Activated naive CD8-positive, alpha-beta T cell treated with anti-CD3 and anti-CD28 coated beads, Interleukin-2, amount 50 U/mL, for 24 hours (primary cell): ENCODE measurements around the gene FAM222B.
A peak's percentile ranks its signal among the peaks of the same experiment; 100 is the strongest.
"Not testable (repeated sequence)": the region's sequence is repeated elsewhere in the genome, so short reads cannot be mapped to it uniquely, and the experiment has no call there.

Source experiments
- ATAC-seq: fragments of 150-1000 bp; cut with Tn5 transposase; one replicate; pipeline ENCODE4 v1.10.0; 2021
- DNase-seq: peaks from one replicate; pipeline ENCODE4 v3.0.0; 2021
- H3K27ac Mint-ChIP-seq: one replicate; pipeline ENCODE4 v1.8.0; 2021; ENCODE audit warnings: mild to moderate bottlenecking, mixed read lengths
- H3K27me3 Mint-ChIP-seq: one replicate; pipeline ENCODE4 v1.8.0; 2021; ENCODE audit warnings: mixed read lengths
- H3K36me3 Mint-ChIP-seq: one replicate; pipeline ENCODE4 v1.8.0; 2021; ENCODE audit warnings: low read depth, mixed read lengths
- H3K4me1 Mint-ChIP-seq: one replicate; pipeline ENCODE4 v1.8.0; 2021; ENCODE audit warnings: mixed read lengths
- H3K4me3 Mint-ChIP-seq: one replicate; pipeline ENCODE4 v1.8.0; 2021; ENCODE audit warnings: mild to moderate bottlenecking, moderate library complexity, mixed read lengths
- H3K9me3 Mint-ChIP-seq: one replicate; pipeline ENCODE4 v1.8.0; 2021; ENCODE audit warnings: mixed read lengths

Gene FAM222B

DNA sequence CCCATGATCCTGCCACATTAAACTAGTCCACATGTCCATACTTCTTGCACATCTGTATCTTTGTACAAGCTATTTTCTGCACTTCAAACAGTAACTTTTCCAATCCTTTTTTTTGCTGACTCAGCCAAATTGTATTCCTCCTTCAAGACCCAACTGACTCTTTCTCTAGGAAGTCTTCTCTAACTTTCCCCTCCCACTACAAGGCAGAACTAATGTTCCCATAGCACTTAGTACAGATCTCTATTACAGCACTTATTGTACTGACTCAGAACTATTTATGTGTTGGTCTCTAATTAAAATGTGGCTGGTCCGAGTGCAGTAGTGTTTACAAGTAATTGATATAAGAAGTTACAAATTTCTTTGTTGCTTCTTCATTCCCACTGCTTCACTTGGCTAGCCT, 8.2 kb downstream of the FAM222B start:
- H3K9me3 Mint-ChIP-seq = no peaks in the 10 kb centered on the region
- H3K4me3 Mint-ChIP-seq = no peak overlapping the region
- H3K36me3 Mint-ChIP-seq = peaks cover 21% of the 10 kb centered on the region
- H3K4me1 Mint-ChIP-seq = peaks cover 12% of the 10 kb centered on the region
- H3K27ac Mint-ChIP-seq = no peak overlapping the region
- ATAC-seq (no peak), DNase-seq (no peak)
- no peaks in the 10 kb centered on the region for H3K27me3 Mint-ChIP-seq

DNA sequence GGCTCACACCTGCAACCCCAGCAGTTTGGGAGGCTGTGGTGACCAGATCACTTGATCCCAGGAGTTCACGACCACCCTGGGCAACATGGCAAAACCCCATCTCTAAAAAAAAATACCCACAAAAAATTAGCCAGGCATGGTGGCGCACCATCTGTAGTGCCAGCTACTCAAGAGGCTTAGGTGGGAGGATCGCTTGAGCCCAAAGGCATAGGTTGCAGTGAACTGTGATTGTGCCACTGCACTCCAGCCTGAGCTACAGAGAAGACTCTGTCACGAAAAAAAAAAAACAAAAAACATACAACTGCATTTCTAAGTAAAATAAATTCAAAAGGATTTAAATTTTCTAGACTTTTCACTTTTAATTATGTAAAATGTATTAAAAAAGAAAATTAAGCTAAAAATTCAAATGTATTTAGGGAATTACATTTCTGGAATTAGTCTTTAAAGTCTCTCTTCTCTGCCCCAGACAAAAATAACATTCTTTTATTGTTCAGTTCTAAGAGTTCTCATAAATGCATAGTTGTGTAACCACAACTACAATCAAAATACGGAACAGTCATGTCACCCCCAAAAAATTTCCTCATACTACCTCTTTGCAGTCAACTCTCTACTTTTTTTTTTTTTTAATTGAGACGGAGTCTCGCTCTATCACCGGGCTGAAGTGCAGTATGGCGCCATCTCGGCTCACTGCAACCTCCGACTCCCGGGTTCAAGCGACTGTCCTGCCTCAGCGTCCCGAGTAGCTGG, 14.1 kb downstream of the FAM222B start:
- ATAC-seq (no peak), DNase-seq (no peak)
- H3K27me3 Mint-ChIP-seq = no peaks in the 10 kb centered on the region
- H3K4me3 Mint-ChIP-seq = no peak overlapping the region
- peaks cover 2% of the 10 kb centered on the region for H3K4me1 Mint-ChIP-seq
- H3K9me3 Mint-ChIP-seq = no peaks in the 10 kb centered on the region
- H3K27ac Mint-ChIP-seq = no peak overlapping the region
- H3K36me3 Mint-ChIP-seq = peaks cover 17% of the 10 kb centered on the region

DNA sequence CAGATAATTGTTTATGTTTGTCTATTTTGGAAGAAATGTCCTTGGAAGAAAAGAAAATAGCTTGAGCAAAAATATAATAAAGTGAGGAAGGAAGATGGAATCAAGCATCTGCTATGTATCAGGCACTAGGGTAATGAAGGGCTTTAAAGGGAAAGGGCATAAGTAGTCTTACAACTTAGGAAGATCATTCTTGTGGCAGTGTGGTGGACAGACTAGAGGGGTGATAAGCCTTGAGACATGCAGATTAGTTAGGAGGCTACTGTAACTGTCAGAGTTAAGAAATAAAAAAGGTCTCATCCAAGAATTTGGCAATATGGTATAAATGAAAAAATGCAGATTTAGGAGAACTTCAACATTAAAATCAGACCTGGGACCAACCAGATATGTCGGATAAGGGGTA, 14.9 kb downstream of the FAM222B start:
- H3K36me3 Mint-ChIP-seq = peaks cover 19% of the 10 kb centered on the region
- H3K9me3 Mint-ChIP-seq = no peaks in the 10 kb centered on the region
- H3K27ac Mint-ChIP-seq = no peak overlapping the region
- ATAC-seq = no peak
- no peaks in the 10 kb centered on the region for H3K27me3 Mint-ChIP-seq
- DNase-seq = no peak
- no peak overlapping the region for H3K4me3 Mint-ChIP-seq
- peaks cover 4% of the 10 kb centered on the region for H3K4me1 Mint-ChIP-seq

GRCh38 chr17:28819582-28819981, 23.0 kb downstream of the FAM222B start:
- Mint-ChIP-seq H3K4me3 (no peak overlapping the region), H3K4me1 (peaks cover 10% of the 10 kb centered on the region), H3K9me3 (no peaks in the 10 kb centered on the region), H3K27ac (no peak overlapping the region), H3K36me3 (peaks cover 3% of the 10 kb centered on the region), H3K27me3 (no peaks in the 10 kb centered on the region)
- DNase-seq (no peak), ATAC-seq (no peak)

DNA sequence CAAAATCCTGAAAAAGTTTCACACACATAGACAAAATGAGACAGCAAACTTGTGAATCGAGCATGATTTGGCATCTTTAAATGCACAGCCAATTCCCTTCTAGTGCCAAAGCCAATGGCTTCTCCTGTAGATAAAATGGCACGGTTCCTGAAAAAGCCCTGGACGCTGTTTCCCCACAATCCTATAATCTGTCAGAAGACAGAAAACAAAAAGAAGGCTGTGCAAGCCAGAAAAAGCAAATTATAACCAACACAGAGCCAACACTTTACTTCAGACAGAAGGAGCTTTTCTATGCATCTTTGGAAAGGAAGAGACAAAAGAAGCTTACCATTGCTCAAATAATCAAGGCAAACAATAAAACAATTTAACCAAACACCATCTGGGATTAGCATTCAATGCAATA, 23.8 kb downstream of the FAM222B start:
- ATAC-seq (no peak), DNase-seq (no peak)
- H3K27me3 Mint-ChIP-seq = no peaks in the 10 kb centered on the region
- H3K4me1 Mint-ChIP-seq = peaks cover 12% of the 10 kb centered on the region
- no peak overlapping the region for H3K27ac Mint-ChIP-seq
- H3K9me3 Mint-ChIP-seq = no peaks in the 10 kb centered on the region
- peaks cover 3% of the 10 kb centered on the region for H3K36me3 Mint-ChIP-seq
- H3K4me3 Mint-ChIP-seq = no peak overlapping the region

GRCh38 chr17:28816540-28816939, 26.1 kb downstream of the FAM222B start:
- Mint-ChIP-seq H3K9me3 (no peaks in the 10 kb centered on the region), H3K4me3 (no peak overlapping the region), H3K4me1 (peaks cover 24% of the 10 kb centered on the region), H3K27me3 (no peaks in the 10 kb centered on the region), H3K36me3 (no peaks in the 10 kb centered on the region), H3K27ac (no peak overlapping the region)
- ATAC-seq (no peak), DNase-seq (no peak)

DNA sequence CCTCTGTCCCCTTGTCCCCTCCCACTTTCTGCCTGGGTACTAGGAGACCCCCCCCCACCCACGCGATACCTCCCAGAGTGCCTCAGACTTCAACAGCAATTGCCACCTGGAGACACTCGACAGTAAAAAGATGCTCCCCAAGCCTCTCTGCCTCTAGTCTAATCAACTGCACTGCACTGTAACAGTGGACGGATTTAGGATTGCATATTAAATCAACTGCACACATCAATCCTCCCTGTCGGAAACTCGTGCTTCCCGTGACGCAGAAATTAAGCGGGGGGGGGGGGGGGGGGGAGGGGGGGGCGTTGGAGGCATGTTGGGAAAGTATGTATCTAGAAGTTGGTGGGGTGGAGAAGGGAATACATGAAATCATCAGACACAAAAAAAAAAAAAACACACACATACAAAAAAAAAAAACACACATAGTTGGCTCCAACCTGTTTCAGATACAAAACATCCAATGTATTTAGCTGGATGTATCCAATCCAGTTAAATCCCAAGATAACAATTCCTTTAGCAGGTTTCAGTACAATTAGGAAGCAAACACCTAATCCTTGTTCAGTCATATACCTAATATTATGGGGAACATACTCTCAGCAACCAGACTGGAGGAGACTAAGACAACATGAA, 29.7 kb downstream of the FAM222B start:
- DNase-seq = no peak
- peaks cover 54% of the 10 kb centered on the region for H3K4me1 Mint-ChIP-seq
- H3K27me3 Mint-ChIP-seq = no peaks in the 10 kb centered on the region
- peak overlapping the region; percentile 88 for H3K27ac Mint-ChIP-seq
- no peaks in the 10 kb centered on the region for H3K36me3 Mint-ChIP-seq
- ATAC-seq = peak; percentile 35
- no peaks in the 10 kb centered on the region for H3K9me3 Mint-ChIP-seq
- H3K4me3 Mint-ChIP-seq = peak overlapping the region; percentile 86

DNA sequence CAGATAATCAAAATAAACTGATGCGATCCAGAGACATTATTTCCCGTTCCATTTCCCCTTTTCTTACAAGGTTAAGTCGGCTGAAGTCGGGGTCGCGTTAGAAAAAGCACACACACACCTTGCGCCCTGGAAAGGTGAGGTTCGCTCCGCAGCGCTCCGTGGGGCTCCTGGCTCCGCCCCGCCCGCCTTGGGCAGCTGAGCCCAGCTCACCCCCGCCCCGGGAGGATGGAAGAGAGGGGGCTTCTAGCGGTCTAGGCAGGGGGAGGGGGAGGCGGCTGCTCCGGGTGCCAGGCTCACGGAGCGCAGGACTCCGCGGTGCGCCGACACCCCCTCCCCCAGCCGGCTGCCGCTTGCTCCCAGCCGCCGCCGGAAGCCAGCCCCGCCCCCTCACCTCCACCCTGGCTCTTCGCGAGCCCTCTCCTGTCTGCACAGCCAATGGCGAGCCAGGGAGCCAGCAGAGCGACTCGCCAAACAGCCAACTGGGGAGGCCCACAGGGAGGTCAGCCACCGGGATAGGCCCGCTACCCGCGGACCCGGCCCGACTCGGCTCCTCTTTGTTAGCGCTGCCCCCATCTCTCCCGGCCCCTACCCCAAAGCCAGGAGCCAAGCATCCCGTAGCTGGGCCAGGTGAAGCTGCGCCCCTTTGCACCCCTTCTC, 30.4 kb downstream of the FAM222B start:
- H3K9me3 Mint-ChIP-seq = no peaks in the 10 kb centered on the region
- peak; percentile 97 for DNase-seq
- no peaks in the 10 kb centered on the region for H3K27me3 Mint-ChIP-seq
- H3K27ac Mint-ChIP-seq = peak overlapping the region; percentile 91
- no peaks in the 10 kb centered on the region for H3K36me3 Mint-ChIP-seq
- H3K4me3 Mint-ChIP-seq = peak overlapping the region; percentile 86
- peak; percentile 100 for ATAC-seq
- peaks cover 57% of the 10 kb centered on the region for H3K4me1 Mint-ChIP-seq

DNA sequence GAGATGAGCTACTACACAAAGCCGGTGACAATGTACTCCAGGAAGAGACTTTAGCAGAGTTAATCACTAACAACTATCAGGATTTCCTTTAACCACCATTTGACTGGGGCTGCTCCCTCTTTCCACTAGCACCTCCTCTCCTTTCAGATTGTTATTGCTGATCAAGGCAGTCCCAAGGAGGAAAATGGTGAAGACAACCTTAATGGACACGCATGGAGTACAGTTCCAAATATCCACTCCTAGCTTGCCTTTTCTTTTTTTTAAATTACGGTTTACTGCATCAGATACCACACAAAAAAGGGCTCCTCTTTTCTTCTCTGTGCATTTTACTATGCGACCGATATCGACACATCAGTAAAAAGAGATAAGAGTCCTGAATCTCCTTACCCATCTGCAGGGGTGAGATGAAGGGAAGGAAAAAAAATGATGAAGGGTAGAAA, 30.9 kb downstream of the FAM222B start:
- H3K36me3 Mint-ChIP-seq = no peaks in the 10 kb centered on the region
- no peak for ATAC-seq
- peaks cover 56% of the 10 kb centered on the region for H3K4me1 Mint-ChIP-seq
- peak overlapping the region; percentile 86 for H3K4me3 Mint-ChIP-seq
- no peak for DNase-seq
- H3K27me3 Mint-ChIP-seq = no peaks in the 10 kb centered on the region
- H3K9me3 Mint-ChIP-seq = no peaks in the 10 kb centered on the region
- peak overlapping the region; percentile 91 for H3K27ac Mint-ChIP-seq

- H3K4me1 Mint-ChIP-seq = peaks cover 54% of the 10 kb centered on the region
- peak; percentile 58 for ATAC-seq
Observed at GRCh38 chr17:28810437-28810836, 32.2 kb downstream of the FAM222B start.

DNA sequence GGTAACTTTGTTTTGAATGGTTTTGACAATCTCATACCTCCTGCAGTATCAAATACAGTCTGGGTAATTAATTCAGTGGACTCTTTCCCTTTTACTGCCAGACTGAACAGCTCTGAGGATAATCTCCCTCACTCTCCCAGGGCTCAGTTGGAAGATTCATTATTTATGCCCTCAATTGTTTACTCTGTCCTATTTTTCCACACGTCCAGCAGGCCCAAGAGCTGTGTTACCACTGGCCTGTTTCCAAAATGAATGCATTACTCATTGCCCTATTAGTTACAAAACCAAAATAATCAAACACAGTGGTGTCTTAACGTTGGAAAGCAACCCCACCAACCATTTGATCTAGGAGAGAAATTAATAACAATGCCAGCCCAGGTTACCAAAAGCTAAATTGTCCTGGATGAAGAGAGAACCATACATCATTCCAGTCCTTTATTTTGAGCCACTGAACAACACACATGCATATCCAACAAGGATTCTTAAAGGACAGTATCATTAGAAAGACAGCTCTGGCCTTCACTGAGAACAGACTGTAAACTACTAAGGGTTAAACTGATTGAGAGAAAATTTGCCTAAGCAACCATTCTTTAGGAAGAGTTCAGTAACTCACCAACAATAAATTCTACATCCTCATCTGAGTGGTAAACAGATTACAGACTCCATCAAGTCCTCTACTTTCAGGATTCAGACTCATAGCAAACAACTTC, 34.5 kb downstream of the FAM222B start:
- no peak for DNase-seq
- Mint-ChIP-seq H3K27ac (peak overlapping the region; percentile 63), H3K27me3 (no peaks in the 10 kb centered on the region), H3K4me3 (no peak overlapping the region), H3K36me3 (peaks cover 19% of the 10 kb centered on the region), H3K9me3 (no peaks in the 10 kb centered on the region), H3K4me1 (peaks cover 46% of the 10 kb centered on the region)
- ATAC-seq = no peak

More at GRCh38 chr17:28810437-28810836, 32.2 kb downstream of the FAM222B start:
- Mint-ChIP-seq H3K4me3 (peak overlapping the region; percentile 86), H3K27me3 (no peaks in the 10 kb centered on the region), H3K36me3 (peaks cover 5% of the 10 kb centered on the region), H3K27ac (peak overlapping the region; percentile 91), H3K9me3 (no peaks in the 10 kb centered on the region)
- DNase-seq = no peak

GRCh38 chr17:28796062-28796461, 46.5 kb downstream of the FAM222B start:
- H3K4me3 Mint-ChIP-seq = no peak overlapping the region
- H3K9me3 Mint-ChIP-seq = no peaks in the 10 kb centered on the region
- no peak overlapping the region for H3K27ac Mint-ChIP-seq
- H3K4me1 Mint-ChIP-seq = peaks cover 9% of the 10 kb centered on the region
- no peaks in the 10 kb centered on the region for H3K36me3 Mint-ChIP-seq
- H3K27me3 Mint-ChIP-seq = no peaks in the 10 kb centered on the region
- no peak for DNase-seq
- ATAC-seq = no peak

DNA sequence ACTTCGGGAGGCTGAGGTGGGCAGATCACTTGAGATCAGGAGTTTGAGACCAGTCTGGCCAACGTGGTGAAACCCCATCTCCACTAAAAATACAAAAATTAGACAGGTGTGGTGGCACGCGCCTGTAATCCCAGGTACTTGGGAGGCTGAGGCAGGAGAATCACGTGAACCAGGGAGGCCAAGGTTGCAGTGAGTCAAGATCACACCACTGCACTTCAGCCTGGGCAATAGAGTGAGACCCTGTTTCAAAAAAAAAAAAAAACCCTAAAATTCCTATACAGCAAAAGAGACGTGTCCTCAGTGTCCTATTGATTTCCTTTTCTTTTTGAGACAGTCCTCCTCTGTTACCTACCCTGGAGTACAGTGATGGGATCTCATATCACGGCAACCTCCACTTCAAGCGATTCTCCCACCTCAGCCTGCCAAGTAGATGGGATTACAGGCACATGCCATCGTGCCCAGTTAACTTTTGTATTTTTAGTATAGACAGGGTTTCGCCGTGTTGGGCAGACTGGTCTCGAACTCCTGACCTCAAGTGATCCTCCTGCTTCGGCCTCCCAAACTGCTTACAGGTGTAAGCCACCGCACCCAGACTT, 47.6 kb downstream of the FAM222B start:
- DNase-seq, H3K27ac Mint-ChIP-seq, ATAC-seq, H3K27me3 Mint-ChIP-seq, H3K36me3 Mint-ChIP-seq, H3K4me3 Mint-ChIP-seq, H3K9me3 Mint-ChIP-seq: not testable (repeated sequence)
- peaks cover 15% of the 10 kb centered on the region for H3K4me1 Mint-ChIP-seq
